GM12873 (cell line): ENCODE results near the gene LIG3.

Source experiments
- CTCF ChIP-seq: IDR thresholded peaks from 2 replicates; pipeline ENCODE4 v1.5.1; 2012; ENCODE audit warnings: low read depth, mild to moderate bottlenecking, moderate library complexity, low read length, control low read depth; ENCODE audit not compliant: insufficient read depth; ENCODE audit errors: missing control alignments

LIG3 gene

GRCh38 chr17:35056013-35056412 lies 75.7 kb downstream of the LIG3 start:
- no peak for TF ChIP-seq CTCF

GRCh38 chr17:35057332-35057915 lies 77.1 kb downstream of the LIG3 start:
- TF ChIP-seq CTCF = no peak
